K562 (cell line): ENCODE results near the gene DCAF8L1. TPM values are rescaled to one million over a fixed set of nuclear protein-coding genes. Genes with fewer than 3 reads are reported as not detected.

Experiments
- ATAC-seq: fragments of 200-7000 bp; cut with Tn5 transposase; 3 replicates; pipeline ENCODE4 v1.9.1; 2020; ENCODE audit warnings: moderate library complexity
- BruUV-seq: library from RNA; stranded (reverse); fragments of 400-500 nt; replicated peaks from 2 replicates; lab custom pipeline; 2021; lab: Mats Ljungman, UMichigan
- CTCF ChIA-PET: fragments of 300-600 bp; formaldehyde crosslinking; extraction: SDS; loops from one replicate; lab custom pipeline; 2021; ENCODE audit warnings: low intra/inter-chr PET ratio; lab: Yijun Ruan, JAX
- POLR2A ChIA-PET: fragments of 300-600, 350-650 bp; sonication (Branson Sonifier 250); formaldehyde crosslinking; extraction: SDS; loops from one replicate; lab custom pipeline; 2021; ENCODE audit warnings: antibody characterized with exemption, inconsistent platforms; lab: Yijun Ruan, JAX
- DNase-seq, 4 experiments: peaks; one replicate each; pipeline versions ENCODE4 v3.0.0 to v3.0.0-alpha.2; 2011 to 2018; ENCODE audit warnings: low spot score in 3 of 4, mixed read lengths in 3 of 4; ENCODE audit errors: extremely low read depth in 1 of 4
- FAIRE-seq: peaks from 2 replicates; lab custom pipeline; 2011; peaks lifted over from hg19 to GRCh38; lab: Jason Lieb, UNC
- H2AFZ ChIP-seq: 2 replicates; pipeline ENCODE4 v1.6.0; 2011; ENCODE audit warnings: low read depth, low read length, control low read depth, inconsistent platforms
- H3K27ac ChIP-seq: fragments of 200-600 bp; 3 replicates; pipeline ENCODE4 v1.8.0; 2011; ENCODE audit warnings: low read depth, mild to moderate bottlenecking, control low read depth, inconsistent platforms, low read length, moderate library complexity, mixed read lengths; ENCODE audit errors: extremely low read depth
- H3K27me3 ChIP-seq, 2 experiments: fragments of 300-600 bp in 1 of 2; 2 replicates in 1 of 2; 3 replicates in 1 of 2; pipeline versions ENCODE4 v1.6.0 to v1.8.0; 2011; ENCODE audit warnings: inconsistent platforms in 2 of 2, low read length in 2 of 2, mild to moderate bottlenecking in 1 of 2, mixed read lengths in 1 of 2, moderate library complexity in 1 of 2; ENCODE audit not compliant: control insufficient read depth in 2 of 2, insufficient read depth in 2 of 2
- H3K36me3 ChIP-seq: fragments of 300-600 bp; 3 replicates; pipeline ENCODE4 v1.8.0; 2011; ENCODE audit warnings: mild to moderate bottlenecking, low read length, inconsistent platforms; ENCODE audit not compliant: control insufficient read depth, insufficient read depth
- H3K4me1 ChIP-seq, 2 experiments: fragments of 200-600 bp in 1 of 2; replicated peaks in 1 of 2; 2 replicates in 1 of 2; 3 replicates in 1 of 2; pipeline versions ENCODE4 v1.5.1 to v1.8.0; 2011; ENCODE audit warnings: inconsistent platforms in 2 of 2, low read length in 2 of 2, mild to moderate bottlenecking in 1 of 2, mixed read lengths in 1 of 2, moderate library complexity in 1 of 2; ENCODE audit not compliant: control insufficient read depth in 2 of 2, insufficient read depth in 2 of 2
- H3K4me2 ChIP-seq: 2 replicates; pipeline ENCODE4 v1.6.1; 2011; ENCODE audit warnings: low read length, control low read depth, inconsistent platforms, mixed read lengths; ENCODE audit not compliant: insufficient read depth
- H3K4me3 ChIP-seq: fragments of 200-600 bp; sonication (generic), shearing (Covaris generic); 2 replicates; pipeline ENCODE4 v1.5.1; 2016; ENCODE audit warnings: control low read depth, inconsistent platforms
- H3K79me2 ChIP-seq: fragments of 200-600 bp; 3 replicates; pipeline ENCODE4 v1.8.0; 2011; ENCODE audit warnings: low read length, inconsistent platforms; ENCODE audit not compliant: control insufficient read depth, insufficient read depth
- H3K9ac ChIP-seq, 2 experiments: 2 replicates each; pipeline versions ENCODE4 v1.6.0 to v1.6.1; 2011; ENCODE audit warnings: low read depth in 2 of 2, low read length in 2 of 2, control low read depth in 1 of 2, inconsistent platforms in 1 of 2, mild to moderate bottlenecking in 1 of 2, mixed read lengths in 1 of 2; ENCODE audit not compliant: insufficient read depth in 1 of 2
- H3K9me1 ChIP-seq: one replicate; pipeline ENCODE4 v1.6.0; 2011; ENCODE audit warnings: inconsistent platforms, mild to moderate bottlenecking, low read length, moderate library complexity; ENCODE audit not compliant: control insufficient read depth, insufficient read depth
- H3K9me3 ChIP-seq: replicated peaks from 2 replicates; pipeline ENCODE4 v1.5.1; 2011; ENCODE audit warnings: low read depth, low read length, inconsistent platforms; ENCODE audit not compliant: control insufficient read depth, insufficient read depth
- H4K20me1 ChIP-seq: replicated peaks from 2 replicates; pipeline ENCODE4 v1.6.1; 2011; ENCODE audit warnings: low read length, inconsistent platforms, mixed read lengths; ENCODE audit not compliant: control insufficient read depth, insufficient read depth
- HSF4 ChIP-seq: fragments of 250-450 bp; sonication (Bioruptor Pico); IDR thresholded peaks from 2 replicates; pipeline ENCODE4 v2.1.2; 2022; ENCODE audit warnings: mild to moderate bottlenecking, moderate library complexity, borderline replicate concordance
- KAT2B ChIP-seq: IDR thresholded peaks from one replicate; pipeline ENCODE4 v1.6.1; 2012; ENCODE audit warnings: low read depth, mild to moderate bottlenecking, control low read depth, inconsistent platforms, low read length, moderate library complexity
- POLR3A ChIP-seq: IDR thresholded peaks from 2 replicates; pipeline ENCODE4 v1.6.1; 2011; ENCODE audit warnings: borderline replicate concordance, mild to moderate bottlenecking, moderate library complexity; ENCODE audit not compliant: insufficient read length, insufficient read depth; ENCODE audit errors: extremely low read depth
- PRPF4 ChIP-seq: fragments of 200-400 bp; formaldehyde crosslinking; IDR thresholded peaks from one replicate; pipeline ENCODE4 v1.6.1; 2017; ENCODE audit warnings: low read length, low read depth, mild to moderate bottlenecking; ENCODE audit not compliant: insufficient read depth, poor library complexity, severe bottlenecking
- RAD51 ChIP-seq: fragments of 450-650 bp; IDR thresholded peaks from 2 replicates; pipeline ENCODE4 v1.7.1; 2016; ENCODE audit warnings: low read depth, mild to moderate bottlenecking, borderline replicate concordance
- SRSF9 ChIP-seq: fragments of 200-400 bp; formaldehyde crosslinking; IDR thresholded peaks from 2 replicates; pipeline ENCODE4 v1.6.1; 2017; ENCODE audit warnings: low read depth, low read length, borderline replicate concordance
- ZC3H8 ChIP-seq: fragments of 450-650 bp; IDR thresholded peaks from 2 replicates; pipeline ENCODE4 v1.6.1; 2017
- ZNF407 ChIP-seq: fragments of 450-650 bp; IDR thresholded peaks from 2 replicates; pipeline ENCODE4 v1.6.1; 2016; ENCODE audit warnings: low read depth
- WGBS: fragments of 100-300 bp; shearing (Covaris generic); methylation state at CpG from one replicate; pipeline ENCODE4 v1.1.6; 2016; ENCODE audit warnings: low coverage, mixed read lengths; ENCODE audit not compliant: insufficient coverage; ENCODE audit errors: missing lambda C conversion rate; 5-methylcytosine and 5-hydroxymethylcytosine counted together
- in situ Hi-C: fragments of 300-500 bp; cut with MboI; formaldehyde crosslinking; loops from 4 replicates; pipeline ENCODE4 v1.15.0; 2018; ENCODE audit warnings: inconsistent platforms, mixed read lengths
- intact Hi-C: fragments of 100-400 bp; cut with micrococcal nuclease; formaldehyde crosslinking; loops from 2 replicates; pipeline ENCODE4 v1.14.2; 2022
- polyA plus RNA-seq, 8 experiments: library from polyadenylated mRNA; depleted of rRNA in 4 of 8; stranded (reverse) in 5 of 8; unstranded in 3 of 8; fragments of >200 nt; fragmentation: Nextera tagmentation in 2 of 8; fragmentation: Illumina TruSeq in 1 of 8; extraction: Ambion mirVana in 2 of 8; extraction: Trizol in 1 of 8; gene quantifications; 2 replicates each; pipeline versions ENCODE4 v1.2.1 to v1.2.3, GENCODE V29; 2011 to 2014; ENCODE audit warnings: inconsistent platforms in 1 of 8, missing spikeins in 1 of 8
- total RNA-seq, 7 experiments: library from RNA; depleted of rRNA in 6 of 7; stranded (reverse); fragments of >200 nt in 6 of 7; fragmentation: Illumina TruSeq in 2 of 7; extraction: Trizol in 2 of 7; gene quantifications; 2 replicates each; pipeline versions ENCODE4 v1.2.1 to v1.2.3, GENCODE V29; 2011 to 2021; ENCODE audit warnings: low replicate concordance in 1 of 7

Gene DCAF8L1
- total and polyA plus RNA-seq, 9 of the 15 experiments (the other 6 are each of a cell fraction or from before 2014, with no cell fraction given), result 0.03 TPM; not detected in 7

GRCh38 chrX:27996132-27996531 lies 14.9 kb upstream of the DCAF8L1 start:
- TF ChIP-seq HSF4 (CRISPR knock-in tag), result no peak
- in situ Hi-C loops, result no loop called here
- intact Hi-C loops, result no loop called here
- DNase-seq (no peak), FAIRE-seq (no peak), ATAC-seq (no peak)
- Histone ChIP-seq H3K9ac (no peak overlapping the region), H3K27me3 (no peaks in the 10 kb centered on the region), H3K36me3 (no peaks in the 10 kb centered on the region), H3K79me2 (no peaks in the 10 kb centered on the region), H3K4me1 (no peaks in the 10 kb centered on the region), H3K4me3 (no peak overlapping the region), H3K9me1 (no peaks in the 10 kb centered on the region), H3K9me3 (no peaks in the 10 kb centered on the region; the same call in 1 of the 2 replicates), H2AFZ (no peak overlapping the region), H3K27ac (no peak overlapping the region), H3K4me2 (no peak overlapping the region), H4K20me1 (no peaks in the 10 kb centered on the region)
- 0% methylated on average over 2 of the region's 3 CpGs for WGBS
- POLR2A ChIA-PET, result no interaction called here
- no TSS peak for BruUV-seq
- CTCF ChIA-PET, result no interaction called here

DNA sequence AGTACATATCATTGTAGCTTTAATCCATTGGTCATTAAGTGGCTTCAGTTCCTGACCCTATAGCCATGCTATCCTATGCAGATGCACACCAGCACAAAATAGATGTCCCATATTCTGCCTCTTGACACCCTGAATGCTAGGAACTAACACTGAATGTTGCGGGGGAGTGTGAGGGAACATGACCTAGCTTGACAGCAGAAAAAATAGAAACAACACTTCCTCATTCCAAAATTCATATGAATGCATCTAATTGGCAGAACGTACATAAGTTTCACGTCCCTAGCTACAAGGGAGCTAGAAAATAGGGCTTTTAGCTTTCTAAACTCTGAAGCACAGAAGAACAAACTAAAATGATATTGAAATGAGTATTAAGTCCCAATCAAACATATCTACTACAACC lies 14.4 kb upstream of the DCAF8L1 start:
- Histone ChIP-seq H3K27me3 (no peaks in the 10 kb centered on the region), H3K27ac (no peak overlapping the region), H3K4me1 (no peaks in the 10 kb centered on the region), H2AFZ (no peak overlapping the region), H4K20me1 (no peaks in the 10 kb centered on the region), H3K9me1 (no peaks in the 10 kb centered on the region), H3K36me3 (no peaks in the 10 kb centered on the region), H3K9me3 (no peaks in the 10 kb centered on the region), H3K4me3 (no peak overlapping the region), H3K4me2 (no peak overlapping the region), H3K9ac (no peak overlapping the region), H3K79me2 (no peaks in the 10 kb centered on the region)
- ChIA-PET CTCF (no interaction called here), POLR2A (no interaction called here)
- FAIRE-seq (no peak), DNase-seq (no peak), ATAC-seq (no peak)
- no TSS peak for BruUV-seq
- 0% methylated on average over 3 of the region's 3 CpGs for WGBS
- in situ Hi-C loops, result no loop called here
- intact Hi-C loops, result no loop called here
- TF ChIP-seq RAD51 (no peak), SRSF9 (no peak), ZC3H8 (no peak), POLR3A (no peak), ZNF407 (no peak), PRPF4 (no peak), KAT2B (no peak)
